HepG2 (cell line): ENCODE measurements around the gene FAM20A. TPM values are rescaled to one million over a fixed set of nuclear protein-coding genes. Genes with fewer than 3 reads are reported as not detected.

Experiments
- BORCS8-MEF2B ChIP-seq: sonication (generic); formaldehyde crosslinking; IDR thresholded peaks from 2 replicates; pipeline ENCODE4 v1.8.0; 2022; ENCODE audit warnings: mild to moderate bottlenecking, missing genetic modification reagents
- CBFB ChIP-seq: sonication (generic); formaldehyde crosslinking; IDR thresholded peaks from 2 replicates; pipeline ENCODE4 v1.4.0; 2020; ENCODE audit warnings: missing genetic modification reagents
- CREB1 ChIP-seq, 2 experiments: fragments of 450-650 bp in 1 of 2; IDR thresholded peaks; 2 replicates each; pipeline ENCODE4 v1.6.1; 2016 to 2017; ENCODE audit warnings: control low read depth in 1 of 2, mild to moderate bottlenecking in 1 of 2, missing compliant biosample characterization in 1 of 2, missing genetic modification characterization in 1 of 2
- HNF4G ChIP-seq, 2 experiments: sonication (generic) in 1 of 2; formaldehyde crosslinking in 1 of 2; IDR thresholded peaks; 2 replicates each; pipeline versions ENCODE4 v1.4.0 to v1.6.1; 2011 to 2020; ENCODE audit warnings: borderline replicate concordance in 2 of 2, low read depth in 2 of 2, mild to moderate bottlenecking in 2 of 2, low read length in 1 of 2, missing genetic modification reagents in 1 of 2, moderate library complexity in 1 of 2
- HNRNPL ChIP-seq: fragments of 200-400 bp; formaldehyde crosslinking; IDR thresholded peaks from 2 replicates; pipeline ENCODE4 v1.6.1; 2017; ENCODE audit warnings: mild to moderate bottlenecking, low read depth, low read length
- HOXA3 ChIP-seq: sonication (generic); formaldehyde crosslinking; IDR thresholded peaks from 2 replicates; pipeline ENCODE4 v1.5.0; 2020; ENCODE audit warnings: missing genetic modification reagents
- JUND ChIP-seq: sonication (generic); formaldehyde crosslinking; IDR thresholded peaks from 2 replicates; pipeline ENCODE4 v1.8.0; 2022; ENCODE audit warnings: mild to moderate bottlenecking, missing genetic modification reagents
- LCORL ChIP-seq, 2 experiments: fragments of 450-650 bp in 1 of 2; sonication (generic) in 1 of 2; formaldehyde crosslinking in 1 of 2; IDR thresholded peaks; 2 replicates each; pipeline versions ENCODE4 v1.5.0 to v1.6.1; 2017 to 2020; ENCODE audit warnings: antibody characterized with exemption in 1 of 2, missing genetic modification reagents in 1 of 2
- MAFF ChIP-seq: IDR thresholded peaks from 2 replicates; pipeline ENCODE4 v1.6.1; 2011; ENCODE audit warnings: low read depth, low read length, improper control_type of control experiment
- MED1 ChIP-seq: sonication (generic); formaldehyde crosslinking; IDR thresholded peaks from 2 replicates; pipeline ENCODE4 v1.4.0; 2020; ENCODE audit warnings: missing genetic modification reagents
- RBM39 ChIP-seq: fragments of 200-400 bp; formaldehyde crosslinking; IDR thresholded peaks from one replicate; pipeline ENCODE4 v1.6.1; 2018; ENCODE audit warnings: antibody characterized with exemption, mild to moderate bottlenecking, low read depth, low read length; ENCODE audit not compliant: poor library complexity, severe bottlenecking
- RXRA ChIP-seq: sonication (generic); formaldehyde crosslinking; IDR thresholded peaks from 2 replicates; pipeline ENCODE4 v1.5.1; 2020; ENCODE audit warnings: missing genetic modification reagents
- SALL1 ChIP-seq: sonication (generic); formaldehyde crosslinking; IDR thresholded peaks from 2 replicates; pipeline ENCODE4 v1.8.0; 2022; ENCODE audit warnings: mild to moderate bottlenecking, missing genetic modification reagents
- SRSF1 ChIP-seq: fragments of 200-400 bp; formaldehyde crosslinking; optimal IDR thresholded peaks from 2 replicates; pipeline ENCODE3; 2017; ENCODE audit warnings: mild to moderate bottlenecking, low read depth, low read length, moderate library complexity
- ZNF101 ChIP-seq: sonication (generic); formaldehyde crosslinking; IDR thresholded peaks from 2 replicates; pipeline ENCODE4 v1.4.0; 2020; ENCODE audit warnings: mild to moderate bottlenecking, low read depth, missing genetic modification reagents, borderline replicate concordance
- ZNF20 ChIP-seq: sonication (generic); formaldehyde crosslinking; IDR thresholded peaks from 2 replicates; pipeline ENCODE4 v1.4.0; 2020; ENCODE audit warnings: mild to moderate bottlenecking, moderate library complexity, missing genetic modification reagents
- ZNF205 ChIP-seq: IDR thresholded peaks from 2 replicates; pipeline ENCODE4 v1.6.1; 2018; ENCODE audit warnings: missing biosample characterization, missing genetic modification reagents
- ZNF510 ChIP-seq: sonication (generic); formaldehyde crosslinking; IDR thresholded peaks from 2 replicates; pipeline ENCODE4 v1.4.0; 2020; ENCODE audit warnings: low read depth, mild to moderate bottlenecking, missing genetic modification reagents
- ZNF670 ChIP-seq: sonication (generic); formaldehyde crosslinking; IDR thresholded peaks from 2 replicates; pipeline ENCODE4 v1.8.0; 2022; ENCODE audit warnings: mild to moderate bottlenecking, missing genetic modification reagents, borderline replicate concordance
- polyA plus RNA-seq, 8 experiments: library from polyadenylated mRNA; depleted of rRNA in 3 of 8; stranded (reverse) in 7 of 8; unstranded in 1 of 8; fragments of >200 nt; fragmentation: Illumina TruSeq in 4 of 8; extraction: Trizol in 4 of 8; gene quantifications; 2 replicates each; pipeline versions ENCODE4 v1.2.1 to v1.2.3, GENCODE V29; 2011 to 2016; ENCODE audit warnings: low read depth in 4 of 8, missing spikeins in 1 of 8, mixed read lengths in 1 of 8; ENCODE audit not compliant: insufficient read depth in 1 of 8
- total RNA-seq, 5 experiments: library from RNA; depleted of rRNA; stranded (reverse); fragments of >200 nt; fragmentation: Illumina TruSeq; extraction: Trizol; gene quantifications; 2 replicates each; pipeline ENCODE4 v1.2.3, GENCODE V29; 2016; ENCODE audit warnings: low read depth in 1 of 5
- TF ChIP-seq, protein P1 (sequence below): sonication (generic); formaldehyde crosslinking; IDR thresholded peaks from 2 replicates; pipeline ENCODE4 v1.4.0; 2020; ENCODE audit warnings: missing genetic modification reagents
- TF ChIP-seq, protein P2 (sequence below): sonication (generic); formaldehyde crosslinking; IDR thresholded peaks from 2 replicates; pipeline ENCODE4 v1.4.0; 2020; ENCODE audit warnings: mild to moderate bottlenecking, missing genetic modification reagents

Gene FAM20A
- total and polyA plus RNA-seq, 2 of the 13 experiments (the other 11 are each of a cell fraction or from before 2014, with no cell fraction given), result 9.3 to 20.7 TPM

- peak; percentile 59 for TF ChIP-seq HNF4G (IDR thresholded peaks at IDR 0.05; ENCODE audit: borderline replicate concordance, low read depth, low read length)
- TF ChIP-seq HNF4G (CRISPR knock-in tag; IDR thresholded peaks at IDR 0.05; ENCODE audit: borderline replicate concordance, low read depth), result no peak
- TF ChIP-seq HOXA3 (CRISPR knock-in tag), result peak; percentile 74; the same call in 1 of the 2 replicates
- TF ChIP-seq, protein P1, sequence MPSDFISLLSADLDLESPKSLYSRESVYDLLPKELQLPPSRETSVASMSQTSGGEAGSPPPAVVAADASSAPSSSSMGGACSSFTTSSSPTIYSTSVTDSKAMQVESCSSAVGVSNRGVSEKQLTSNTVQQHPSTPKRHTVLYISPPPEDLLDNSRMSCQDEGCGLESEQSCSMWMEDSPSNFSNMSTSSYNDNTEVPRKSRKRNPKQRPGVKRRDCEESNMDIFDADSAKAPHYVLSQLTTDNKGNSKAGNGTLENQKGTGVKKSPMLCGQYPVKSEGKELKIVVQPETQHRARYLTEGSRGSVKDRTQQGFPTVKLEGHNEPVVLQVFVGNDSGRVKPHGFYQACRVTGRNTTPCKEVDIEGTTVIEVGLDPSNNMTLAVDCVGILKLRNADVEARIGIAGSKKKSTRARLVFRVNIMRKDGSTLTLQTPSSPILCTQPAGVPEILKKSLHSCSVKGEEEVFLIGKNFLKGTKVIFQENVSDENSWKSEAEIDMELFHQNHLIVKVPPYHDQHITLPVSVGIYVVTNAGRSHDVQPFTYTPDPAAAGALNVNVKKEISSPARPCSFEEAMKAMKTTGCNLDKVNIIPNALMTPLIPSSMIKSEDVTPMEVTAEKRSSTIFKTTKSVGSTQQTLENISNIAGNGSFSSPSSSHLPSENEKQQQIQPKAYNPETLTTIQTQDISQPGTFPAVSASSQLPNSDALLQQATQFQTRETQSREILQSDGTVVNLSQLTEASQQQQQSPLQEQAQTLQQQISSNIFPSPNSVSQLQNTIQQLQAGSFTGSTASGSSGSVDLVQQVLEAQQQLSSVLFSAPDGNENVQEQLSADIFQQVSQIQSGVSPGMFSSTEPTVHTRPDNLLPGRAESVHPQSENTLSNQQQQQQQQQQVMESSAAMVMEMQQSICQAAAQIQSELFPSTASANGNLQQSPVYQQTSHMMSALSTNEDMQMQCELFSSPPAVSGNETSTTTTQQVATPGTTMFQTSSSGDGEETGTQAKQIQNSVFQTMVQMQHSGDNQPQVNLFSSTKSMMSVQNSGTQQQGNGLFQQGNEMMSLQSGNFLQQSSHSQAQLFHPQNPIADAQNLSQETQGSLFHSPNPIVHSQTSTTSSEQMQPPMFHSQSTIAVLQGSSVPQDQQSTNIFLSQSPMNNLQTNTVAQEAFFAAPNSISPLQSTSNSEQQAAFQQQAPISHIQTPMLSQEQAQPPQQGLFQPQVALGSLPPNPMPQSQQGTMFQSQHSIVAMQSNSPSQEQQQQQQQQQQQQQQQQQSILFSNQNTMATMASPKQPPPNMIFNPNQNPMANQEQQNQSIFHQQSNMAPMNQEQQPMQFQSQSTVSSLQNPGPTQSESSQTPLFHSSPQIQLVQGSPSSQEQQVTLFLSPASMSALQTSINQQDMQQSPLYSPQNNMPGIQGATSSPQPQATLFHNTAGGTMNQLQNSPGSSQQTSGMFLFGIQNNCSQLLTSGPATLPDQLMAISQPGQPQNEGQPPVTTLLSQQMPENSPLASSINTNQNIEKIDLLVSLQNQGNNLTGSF, result no peak
- peak; percentile 42; the same call in 1 of the 2 replicates for TF ChIP-seq BORCS8-MEF2B (CRISPR knock-in tag)
- TF ChIP-seq LCORL (IDR thresholded peaks at IDR 0.05), result no peak
- TF ChIP-seq LCORL (CRISPR knock-in tag; IDR thresholded peaks at IDR 0.05), result peak; percentile 48; the same call in 1 of the 2 replicates
- TF ChIP-seq ZNF205 (CRISPR knock-in tag), result 0 out of 2 replicates have a peak, but pooled peaks have one; percentile 3
- TF ChIP-seq ZNF101, result no peak
- TF ChIP-seq HNRNPL, result no peak
- TF ChIP-seq MED1 (CRISPR knock-in tag), result peak; percentile 79
- TF ChIP-seq SRSF1, result no peak
- peak; percentile 44; the same call in 1 of the 2 replicates for TF ChIP-seq MAFF
- no peak for TF ChIP-seq CREB1 (IDR thresholded peaks at IDR 0.05)
- TF ChIP-seq CREB1 (CRISPR knock-in tag; IDR thresholded peaks at IDR 0.05), result peak; percentile 63
- no peak for TF ChIP-seq CBFB (CRISPR knock-in tag)
- TF ChIP-seq ZNF20 (CRISPR knock-in tag), result no peak
- peak; percentile 95 for TF ChIP-seq SALL1 (CRISPR knock-in tag)
- TF ChIP-seq RBM39, result no peak
- 0 out of 2 replicates have a peak, but pooled peaks have one; percentile 26 for TF ChIP-seq JUND (CRISPR knock-in tag)
- no peak for TF ChIP-seq ZNF510 (CRISPR knock-in tag)
- no peak for TF ChIP-seq ZNF670 (CRISPR knock-in tag)
- peak; percentile 91; the same call in 1 of the 2 replicates for TF ChIP-seq RXRA (CRISPR knock-in tag)
- TF ChIP-seq, protein P2, sequence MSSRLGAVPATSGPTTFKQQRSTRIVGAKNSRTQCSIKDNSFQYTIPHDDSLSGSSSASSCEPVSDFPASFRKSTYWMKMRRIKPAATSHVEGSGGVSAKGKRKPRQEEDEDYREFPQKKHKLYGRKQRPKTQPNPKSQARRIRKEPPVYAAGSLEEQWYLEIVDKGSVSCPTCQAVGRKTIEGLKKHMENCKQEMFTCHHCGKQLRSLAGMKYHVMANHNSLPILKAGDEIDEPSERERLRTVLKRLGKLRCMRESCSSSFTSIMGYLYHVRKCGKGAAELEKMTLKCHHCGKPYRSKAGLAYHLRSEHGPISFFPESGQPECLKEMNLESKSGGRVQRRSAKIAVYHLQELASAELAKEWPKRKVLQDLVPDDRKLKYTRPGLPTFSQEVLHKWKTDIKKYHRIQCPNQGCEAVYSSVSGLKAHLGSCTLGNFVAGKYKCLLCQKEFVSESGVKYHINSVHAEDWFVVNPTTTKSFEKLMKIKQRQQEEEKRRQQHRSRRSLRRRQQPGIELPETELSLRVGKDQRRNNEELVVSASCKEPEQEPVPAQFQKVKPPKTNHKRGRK (CRISPR knock-in tag), result 0 out of 2 replicates have a peak, but pooled peaks have one; percentile 69
Observed at GRCh38 chr17:68584581-68585303, 16.4 kb downstream of the FAM20A start (continued).
